ENCODE data around the gene SOX12. TPM values are rescaled to one million over a fixed set of nuclear protein-coding genes. Genes with fewer than 3 reads are reported as not detected.

The SOX12 gene
- total RNA-seq, 2 experiments from 2014 or later: 4.4 to 4.7 TPM

DNA sequence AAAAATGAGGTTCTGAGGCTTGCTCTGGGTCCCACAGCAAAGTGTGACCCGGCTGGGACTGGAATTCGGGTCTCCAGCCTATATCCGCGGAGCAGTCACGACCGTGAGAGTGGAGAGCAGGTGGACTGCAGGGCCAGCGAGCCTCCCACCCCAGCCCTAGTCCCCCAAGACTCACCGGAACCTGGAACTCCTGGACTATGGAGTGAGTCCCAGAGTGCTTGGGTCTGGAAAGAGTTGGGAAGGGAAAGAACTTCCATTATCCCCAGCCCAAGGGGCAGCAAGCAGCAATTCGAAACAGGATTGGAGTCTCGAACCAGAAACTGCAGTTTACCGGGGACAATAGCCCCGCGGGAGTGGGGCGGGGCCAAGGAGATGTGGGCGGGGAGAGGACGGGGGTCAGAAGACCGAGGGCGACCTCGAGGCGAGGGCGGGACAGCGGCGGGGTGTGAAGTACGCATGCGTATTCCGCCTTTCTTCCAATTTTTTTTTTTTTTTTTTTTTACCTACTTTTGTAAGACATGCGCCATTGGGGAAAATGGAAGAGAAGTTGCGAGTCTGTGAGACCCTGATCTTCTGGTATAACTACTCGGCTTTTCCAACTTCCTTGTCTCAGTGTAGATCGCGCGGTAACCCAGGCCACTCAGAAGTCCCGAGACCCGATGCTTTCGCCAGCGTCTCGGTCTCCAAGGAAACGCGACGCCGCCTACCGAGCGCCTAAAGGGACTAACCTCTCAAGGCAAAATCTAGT is 35.1 kb upstream of the SOX12 start, which contains the start of gene C20orf96:
Gene C20orf96 (minus strand): TSS at position 667 of the 748 bp plus-strand sequence. CDS start 140 bp downstream, at position 527.
- Mint-ChIP-seq H3K4me1 (ENCODE audit: low read depth) (peaks cover 5% of the 10 kb centered on the region), H3K36me3 (no peaks in the 10 kb centered on the region), H3K9me3 (no peaks in the 10 kb centered on the region), H3K27ac (peak within 1 kb of the TSS; percentile 49), H3K27me3 (no peaks in the 10 kb centered on the region), H3K4me3 (no peak within 1 kb of the TSS)
- intact Hi-C loops (cut with micrococcal nuclease): no loop called here
- POLR2A ChIA-PET: no interaction called here
- peak; percentile 92 for DNase-seq
- CTCF ChIA-PET: no interaction called here

DNA sequence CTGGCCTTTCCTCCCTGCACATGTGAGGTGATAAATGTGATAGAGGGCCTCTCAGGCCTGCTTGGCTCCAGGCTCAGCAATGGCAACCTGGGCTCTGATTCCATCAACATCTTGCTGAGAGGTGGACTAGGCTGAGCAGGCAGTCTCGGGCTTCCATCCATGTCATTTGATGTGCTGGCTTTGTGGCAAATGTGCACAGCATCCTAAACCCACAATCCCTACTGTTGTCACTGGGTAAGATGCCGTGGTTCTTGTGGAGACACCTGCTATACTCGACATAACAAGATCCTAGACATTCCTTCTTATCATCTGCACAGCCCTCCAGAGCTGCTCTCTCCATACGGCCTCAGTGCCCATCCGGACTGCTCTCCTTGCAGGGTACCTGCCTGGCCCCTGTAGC is 30.8 kb upstream of the SOX12 start:
- Mint-ChIP-seq H3K9me3 (no peaks in the 10 kb centered on the region), H3K27me3 (no peaks in the 10 kb centered on the region), H3K4me3 (no peak overlapping the region), H3K36me3 (peaks cover 17% of the 10 kb centered on the region), H3K27ac (no peak overlapping the region), H3K4me1 (ENCODE audit: low read depth) (peaks cover 23% of the 10 kb centered on the region)
- intact Hi-C loops (cut with micrococcal nuclease): no loop called here
- DNase-seq: no peak
- POLR2A ChIA-PET: no interaction called here
- CTCF ChIA-PET: interaction anchor here (3.1 kb wide), 1 partner anchor 36 kb away, joined by 13 read pairs; no protein-coding TSS in a partner anchor

DNA sequence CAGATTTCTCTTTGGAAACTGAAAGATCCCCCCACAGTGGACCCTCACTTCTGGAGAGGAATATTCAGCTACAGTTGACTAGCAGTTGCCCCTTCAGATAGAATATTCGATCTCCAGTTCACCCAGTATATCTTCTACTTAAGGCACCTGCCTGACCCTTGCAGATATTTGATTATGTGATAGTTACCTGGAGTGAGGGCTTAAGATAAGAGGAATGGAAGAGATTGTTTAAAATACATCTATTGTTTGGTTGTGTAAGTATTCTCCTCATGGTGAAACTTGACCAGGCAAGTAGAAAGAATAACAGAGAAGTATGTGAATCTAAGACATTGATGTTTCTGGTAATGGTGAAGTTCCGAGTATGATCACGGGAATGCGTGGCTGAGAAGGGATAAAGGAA is 29.5 kb upstream of the SOX12 start:
- no peaks in the 10 kb centered on the region for H3K27me3 Mint-ChIP-seq
- H3K36me3 Mint-ChIP-seq: peaks cover 21% of the 10 kb centered on the region
- DNase-seq: no peak
- POLR2A ChIA-PET: no interaction called here
- peaks cover 29% of the 10 kb centered on the region for H3K4me1 Mint-ChIP-seq (ENCODE audit: low read depth)
- intact Hi-C loops (cut with micrococcal nuclease): loop anchor here (2.0 kb wide), 1 partner anchor 111 kb away; no protein-coding TSS in a partner anchor
- peak overlapping the region; percentile 53 for H3K4me3 Mint-ChIP-seq
- CTCF ChIA-PET: interaction anchor here (1.0 kb wide), 1 partner anchor 35 kb away, joined by 3 read pairs; no protein-coding TSS in a partner anchor
- peak overlapping the region; percentile 57 for H3K27ac Mint-ChIP-seq
- no peaks in the 10 kb centered on the region for H3K9me3 Mint-ChIP-seq

DNA sequence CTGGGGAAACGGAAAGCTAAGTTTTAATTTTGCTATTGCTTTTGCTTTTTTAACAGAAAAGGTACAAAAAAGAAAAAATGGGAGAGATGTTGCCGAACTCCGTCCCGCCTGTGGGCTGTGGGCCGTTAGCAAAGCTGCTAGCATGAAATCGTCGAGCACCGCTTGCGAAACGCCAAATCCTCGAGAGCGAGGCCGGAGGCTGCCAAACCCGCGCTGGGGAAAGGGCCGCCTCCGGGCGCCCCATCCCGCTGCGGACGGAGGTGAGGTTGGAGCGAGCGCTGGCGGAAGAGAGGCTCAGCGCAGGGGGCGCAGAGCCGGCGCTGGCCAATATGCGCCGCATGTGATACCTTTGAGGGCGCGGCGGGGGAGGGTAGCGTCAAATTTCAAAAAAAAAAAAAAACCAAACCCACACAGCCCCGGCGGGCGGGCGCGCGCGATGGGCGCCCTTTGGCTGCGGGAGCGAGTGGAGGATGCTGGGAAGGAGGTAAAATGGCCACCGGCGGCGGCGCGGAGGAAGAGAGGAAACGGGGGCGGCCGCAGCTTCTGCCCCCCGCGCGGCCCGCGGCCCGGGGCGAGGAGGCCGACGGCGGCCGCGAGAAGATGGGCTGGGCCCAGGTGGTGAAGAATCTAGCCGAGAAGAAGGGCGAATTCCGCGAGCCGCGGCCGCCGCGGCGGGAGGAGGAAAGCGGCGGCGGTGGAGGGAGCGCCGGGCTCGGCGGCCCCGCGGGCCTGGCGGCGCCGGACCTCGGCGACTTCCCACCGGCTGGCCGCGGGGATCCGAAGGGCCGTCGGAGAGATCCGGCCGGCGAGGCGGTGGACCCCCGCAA is 28.0 kb upstream of the SOX12 start, which contains the start of gene ZCCHC3:
Gene ZCCHC3 (plus strand): TSS at position 473 of the 827 bp plus-strand sequence. CDS start 17 bp downstream, at position 490.
- DNase-seq: peak; percentile 89
- Mint-ChIP-seq H3K36me3 (peaks cover 23% of the 10 kb centered on the region), H3K9me3 (no peaks in the 10 kb centered on the region), H3K4me1 (ENCODE audit: low read depth) (peaks cover 42% of the 10 kb centered on the region), H3K4me3 (peak within 1 kb of the TSS; percentile 88), H3K27me3 (no peaks in the 10 kb centered on the region), H3K27ac (peak within 1 kb of the TSS; percentile 96)
- intact Hi-C loops (cut with micrococcal nuclease): loop anchor here (2.0 kb wide), 1 partner anchor 109 kb away; no protein-coding TSS in a partner anchor
- ChIA-PET POLR2A (interaction anchor here (0.7 to 2.4 kb wide), 6 partner anchors 12 to 110 kb away, joined by 3 to 17 read pairs (median 4); partner anchors contain the start of gene SOX12), CTCF (interaction anchor here (1.0 to 2.3 kb wide), 3 partner anchors 13 to 33 kb away, joined by 3 to 6 read pairs (median 5); partner anchors contain the start of gene SOX12)

DNA sequence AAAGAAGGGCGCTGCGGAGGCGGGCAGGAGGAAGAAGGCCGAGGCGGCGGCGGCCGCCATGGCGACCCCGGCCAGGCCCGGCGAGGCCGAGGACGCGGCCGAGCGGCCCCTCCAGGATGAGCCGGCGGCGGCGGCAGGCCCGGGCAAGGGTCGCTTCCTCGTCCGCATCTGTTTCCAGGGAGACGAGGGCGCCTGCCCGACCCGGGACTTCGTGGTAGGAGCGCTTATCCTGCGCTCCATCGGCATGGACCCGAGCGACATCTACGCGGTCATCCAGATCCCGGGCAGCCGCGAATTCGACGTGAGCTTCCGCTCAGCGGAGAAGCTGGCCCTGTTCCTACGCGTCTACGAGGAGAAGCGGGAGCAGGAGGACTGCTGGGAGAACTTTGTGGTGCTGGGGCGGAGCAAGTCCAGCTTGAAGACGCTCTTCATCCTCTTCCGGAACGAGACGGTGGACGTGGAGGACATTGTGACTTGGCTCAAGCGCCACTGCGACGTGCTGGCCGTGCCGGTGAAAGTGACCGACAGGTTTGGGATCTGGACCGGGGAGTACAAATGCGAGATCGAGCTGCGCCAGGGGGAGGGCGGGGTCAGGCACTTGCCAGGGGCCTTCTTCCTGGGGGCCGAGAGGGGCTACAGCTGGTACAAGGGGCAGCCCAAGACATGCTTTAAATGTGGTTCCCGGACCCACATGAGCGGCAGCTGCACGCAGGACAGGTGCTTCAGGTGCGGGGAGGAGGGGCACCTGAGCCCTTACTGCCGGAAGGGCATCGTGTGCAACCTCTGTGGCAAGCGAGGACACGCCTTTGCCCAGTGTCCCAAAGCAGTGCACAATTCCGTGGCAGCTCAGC is 27.2 kb upstream of the SOX12 start:
- intact Hi-C loops (cut with micrococcal nuclease): loop anchor here (1.0 to 2.0 kb wide), 2 partner anchors 26 to 109 kb away; no protein-coding TSS in a partner anchor
- peaks cover 44% of the 10 kb centered on the region for H3K4me1 Mint-ChIP-seq (ENCODE audit: low read depth)
- CTCF ChIA-PET: interaction anchor here (0.6 to 4.4 kb wide), 6 partner anchors 12 to 49 kb away, joined by 3 to 25 read pairs (median 4); partner anchors contain the start of gene SOX12
- H3K4me3 Mint-ChIP-seq: peak overlapping the region; percentile 88
- peak overlapping the region; percentile 95 for H3K27ac Mint-ChIP-seq
- no peaks in the 10 kb centered on the region for H3K27me3 Mint-ChIP-seq
- H3K36me3 Mint-ChIP-seq: peaks cover 23% of the 10 kb centered on the region
- DNase-seq: peak; percentile 68
- no peaks in the 10 kb centered on the region for H3K9me3 Mint-ChIP-seq
- POLR2A ChIA-PET: interaction anchor here (0.7 to 2.4 kb wide), 3 partner anchors 27 to 109 kb away, joined by 3 to 17 read pairs (median 9); partner anchors contain the start of gene SOX12

DNA sequence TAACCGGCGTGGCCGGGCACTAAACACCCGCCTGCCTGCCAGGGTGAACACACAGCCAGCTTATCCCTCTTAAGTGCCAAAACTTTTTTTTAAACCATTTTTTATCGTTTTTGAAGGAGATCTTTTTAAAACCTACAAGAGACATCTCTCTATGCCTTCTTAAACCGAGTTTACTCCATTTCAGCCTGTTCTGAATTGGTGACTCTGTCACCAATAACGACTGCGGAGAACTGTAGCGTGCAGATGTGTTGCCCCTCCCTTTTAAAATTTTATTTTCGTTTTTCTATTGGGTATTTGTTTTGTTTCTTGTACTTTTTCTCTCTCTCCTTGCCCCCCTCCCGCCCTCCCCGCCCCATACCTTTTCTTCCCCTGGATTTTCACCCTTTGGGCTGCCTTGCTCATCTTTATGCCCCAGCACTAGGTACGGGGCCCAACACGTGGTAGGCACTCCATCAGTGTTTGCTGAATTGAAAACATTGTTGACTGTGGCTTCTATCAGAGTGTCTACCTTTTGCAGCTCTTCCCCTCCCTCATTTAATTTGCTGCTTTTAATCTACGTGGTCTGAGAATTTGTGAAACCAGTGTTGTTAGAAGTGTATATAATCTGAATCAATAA is 26.5 kb upstream of the SOX12 start:
- H3K27me3 Mint-ChIP-seq: no peaks in the 10 kb centered on the region
- H3K4me3 Mint-ChIP-seq: peak overlapping the region; percentile 88
- H3K27ac Mint-ChIP-seq: peak overlapping the region; percentile 95
- intact Hi-C loops (cut with micrococcal nuclease): loop anchor here (1.0 kb wide), 1 partner anchor 25 kb away; no protein-coding TSS in a partner anchor
- no peaks in the 10 kb centered on the region for H3K9me3 Mint-ChIP-seq
- CTCF ChIA-PET: interaction anchor here (0.6 to 4.4 kb wide), 5 partner anchors 11 to 49 kb away, joined by 3 to 25 read pairs (median 5); partner anchors contain the start of gene SOX12
- H3K36me3 Mint-ChIP-seq: peaks cover 23% of the 10 kb centered on the region
- POLR2A ChIA-PET: interaction anchor here (2.0 to 2.4 kb wide), 2 partner anchors 26 to 33 kb away, joined by 9 to 17 read pairs; partner anchors contain the start of gene SOX12
- no peak for DNase-seq
- H3K4me1 Mint-ChIP-seq (ENCODE audit: low read depth): peaks cover 44% of the 10 kb centered on the region

DNA sequence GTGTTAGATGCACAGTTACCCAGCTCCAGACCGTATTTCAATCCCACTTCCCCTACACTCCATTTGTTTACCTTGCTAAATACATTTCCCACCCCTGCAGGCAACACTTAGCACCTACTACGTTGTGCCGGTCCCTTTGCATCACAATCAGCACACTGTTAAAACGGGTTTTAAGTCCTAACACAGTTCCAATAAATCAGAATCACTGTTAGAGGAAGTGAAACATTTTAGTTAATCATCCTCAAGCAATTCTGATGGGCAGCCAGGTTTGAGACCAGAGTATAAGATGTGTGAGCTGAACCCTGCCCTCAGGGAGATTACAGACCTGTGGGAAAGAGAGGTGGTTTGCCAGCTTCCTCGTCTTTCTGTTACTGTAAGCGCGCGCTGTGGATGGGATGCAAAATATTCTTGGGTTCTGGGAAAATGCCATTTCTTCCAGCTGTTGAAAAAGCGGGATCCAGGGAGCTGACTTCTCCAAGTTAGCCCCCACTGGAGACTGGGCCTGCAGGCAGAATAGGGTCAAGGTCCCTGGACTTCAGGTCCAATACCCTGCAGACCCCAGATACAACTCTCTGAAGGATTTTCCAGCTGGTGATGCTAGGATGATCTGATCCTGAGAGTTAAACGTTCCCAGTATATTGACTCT is 24.9 kb upstream of the SOX12 start:
- Mint-ChIP-seq H3K27ac (peak overlapping the region; percentile 67), H3K4me3 (peak overlapping the region; percentile 88), H3K4me1 (ENCODE audit: low read depth) (peaks cover 44% of the 10 kb centered on the region), H3K27me3 (no peaks in the 10 kb centered on the region), H3K9me3 (no peaks in the 10 kb centered on the region), H3K36me3 (peaks cover 23% of the 10 kb centered on the region)
- CTCF ChIA-PET: interaction anchor here (0.9 to 4.4 kb wide), 4 partner anchors 10 to 30 kb away, joined by 3 to 25 read pairs (median 3); partner anchors contain the start of gene SOX12
- no peak for DNase-seq
- intact Hi-C loops (cut with micrococcal nuclease): no loop called here
- POLR2A ChIA-PET: interaction anchor here (0.6 to 1.4 kb wide), 3 partner anchors 23 to 146 kb away, joined by 3 to 4 read pairs (median 4); no protein-coding TSS in a partner anchor

DNA sequence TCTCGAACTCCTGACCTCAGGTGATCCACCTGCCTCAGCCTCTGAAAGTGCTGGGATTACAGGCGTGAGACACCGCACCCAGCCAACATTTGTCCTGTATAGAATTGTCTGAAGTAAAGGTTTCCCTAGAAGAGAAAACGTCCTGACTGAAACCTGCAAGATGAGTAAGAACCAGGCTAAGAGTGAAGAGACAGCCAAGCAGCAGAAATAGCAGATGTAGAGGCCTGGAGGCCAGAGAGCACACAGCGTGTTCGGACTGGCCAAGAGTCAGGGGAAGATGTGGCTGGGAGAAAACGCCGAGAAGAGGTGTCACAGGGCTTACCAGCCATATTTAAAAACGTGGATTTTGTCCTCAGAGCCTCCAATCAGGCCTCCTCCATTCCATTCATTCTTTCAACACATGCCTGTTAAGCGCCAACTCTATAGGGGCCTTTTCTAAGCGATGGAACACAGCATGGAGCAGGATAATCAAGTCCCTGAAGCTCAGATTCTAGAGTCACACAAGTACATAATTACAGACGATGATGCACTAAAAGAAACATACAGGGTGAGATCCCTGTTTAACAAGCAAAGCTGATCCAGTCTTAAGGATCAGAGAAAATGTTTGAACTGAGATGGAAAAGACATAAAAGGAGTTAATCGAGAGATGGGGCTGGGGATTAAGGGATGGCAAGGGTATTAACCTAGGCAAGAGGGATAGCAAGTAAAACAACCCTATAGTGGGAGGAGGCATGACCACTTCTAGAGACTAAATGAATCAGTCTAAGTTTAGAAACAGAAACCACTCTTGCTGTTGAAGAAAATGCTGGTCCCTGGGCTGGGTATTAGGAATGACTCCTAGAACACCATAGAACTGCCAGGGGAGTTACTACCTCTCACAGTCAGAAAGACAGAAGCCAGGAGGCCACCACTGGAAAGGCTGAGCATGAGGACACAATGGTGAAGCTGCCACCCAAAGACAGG is 23.2 kb upstream of the SOX12 start:
- intact Hi-C loops (cut with micrococcal nuclease): no loop called here
- Mint-ChIP-seq H3K27me3 (no peaks in the 10 kb centered on the region), H3K4me1 (ENCODE audit: low read depth) (peaks cover 31% of the 10 kb centered on the region), H3K9me3 (no peaks in the 10 kb centered on the region), H3K36me3 (peaks cover 23% of the 10 kb centered on the region), H3K27ac (no peak overlapping the region), H3K4me3 (no peak overlapping the region)
- ChIA-PET CTCF (interaction anchor here (1.2 to 4.4 kb wide), 3 partner anchors 22 to 28 kb away, joined by 8 to 25 read pairs (median 8); no protein-coding TSS in a partner anchor), POLR2A (interaction anchor here (1.4 kb wide), 1 partner anchor 28 kb away, joined by 4 read pairs; no protein-coding TSS in a partner anchor)
- no peak for DNase-seq

DNA sequence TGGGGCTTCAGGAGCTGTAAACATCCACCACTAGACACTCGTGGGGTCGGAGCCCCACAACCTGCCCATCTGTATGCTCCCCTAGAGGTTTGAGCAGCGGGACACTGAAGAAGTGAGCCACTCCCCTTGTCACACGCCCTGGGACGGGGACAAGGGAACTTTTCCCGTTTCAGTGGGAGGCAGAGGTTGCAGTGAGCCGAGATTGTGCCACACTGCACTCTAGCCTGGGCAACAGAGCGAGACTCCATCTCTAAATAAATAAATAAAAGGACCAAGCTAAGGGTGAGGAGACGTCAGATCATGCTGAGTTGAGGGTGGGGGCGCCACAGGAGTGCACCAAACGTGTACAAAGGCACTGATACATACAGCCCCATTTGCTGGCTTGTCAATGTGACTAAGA is 19.6 kb upstream of the SOX12 start:
- no peak overlapping the region for H3K27ac Mint-ChIP-seq
- CTCF ChIA-PET: no interaction called here

More for the DNA sequence above, 19.6 kb upstream of the SOX12 start:
- POLR2A ChIA-PET: no interaction called here
- Mint-ChIP-seq H3K4me3 (no peak overlapping the region), H3K4me1 (ENCODE audit: low read depth) (peaks cover 25% of the 10 kb centered on the region), H3K36me3 (peaks cover 3% of the 10 kb centered on the region), H3K27me3 (no peaks in the 10 kb centered on the region), H3K9me3 (no peaks in the 10 kb centered on the region)
- intact Hi-C loops (cut with micrococcal nuclease): no loop called here
- DNase-seq: no peak

Data from activated CD4-positive, alpha-beta memory T cell treated with anti-CD3 and anti-CD28 coated beads for 36 hours (primary cell).